Gastroesophageal sphincter (tissue), 3 donors: ENCODE measurements around the gene PIGR.

ENCODE experiments used
- POLR2A ChIP-seq, 2 donors: fragments of 450-650 bp; IDR thresholded peaks; one replicate each; pipeline ENCODE4 v1.6.1; 2017; ENCODE audit warnings: antibody characterized with exemption in 2 of 2, mild to moderate bottlenecking in 2 of 2, moderate library complexity in 1 of 2
- TF ChIP-seq, protein P1 (sequence below), 4 experiments: fragments of 200-600 bp in 2 of 4; fragments of 450-650 bp in 2 of 4; sonication (generic) in 1 of 4; IDR thresholded peaks; one replicate each; pipeline ENCODE4 v1.5.1; 2017 to 2019; ENCODE audit warnings: antibody characterized with exemption in 4 of 4, mild to moderate bottlenecking in 2 of 4, moderate library complexity in 2 of 4

DNA sequence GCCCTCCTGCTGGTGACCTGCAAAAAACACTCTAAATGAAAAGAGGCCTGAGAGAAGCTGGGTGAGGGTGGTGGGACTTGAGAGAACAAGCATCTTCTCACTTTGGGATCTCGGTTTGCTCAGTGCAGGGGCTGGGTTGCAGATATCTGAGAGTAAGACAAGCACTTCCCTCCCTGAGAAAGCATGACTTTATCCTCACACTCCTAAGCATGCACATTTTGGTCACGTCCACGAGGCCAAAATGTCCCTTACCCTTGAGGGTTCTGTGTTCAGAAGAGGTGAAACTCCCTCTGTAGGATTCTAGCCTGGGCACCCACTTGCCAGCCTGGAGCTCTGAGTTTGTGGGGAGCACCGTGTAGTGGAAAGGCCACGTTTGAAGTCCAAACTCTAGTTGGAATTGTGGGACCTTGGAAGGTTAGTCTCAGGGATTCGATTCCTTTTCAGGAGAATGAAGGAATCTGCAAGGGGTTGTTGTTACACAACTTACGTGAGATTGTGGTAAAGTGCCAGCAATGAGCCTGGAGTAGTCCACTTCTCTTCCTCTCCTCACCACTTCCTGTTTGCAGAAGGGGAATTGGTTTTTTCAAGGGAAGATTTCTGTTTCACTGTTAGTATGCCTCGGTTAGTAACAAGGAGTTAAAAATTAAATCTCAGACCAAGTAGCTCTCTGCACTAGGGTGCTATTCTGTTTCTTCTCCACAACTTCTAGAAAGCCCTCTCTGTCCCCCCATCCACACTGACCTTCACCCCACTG, 21.0 kb upstream of the PIGR start:
- TF ChIP-seq POLR2A (IDR thresholded peaks at IDR 0.05): no peak
- TF ChIP-seq, protein P1, sequence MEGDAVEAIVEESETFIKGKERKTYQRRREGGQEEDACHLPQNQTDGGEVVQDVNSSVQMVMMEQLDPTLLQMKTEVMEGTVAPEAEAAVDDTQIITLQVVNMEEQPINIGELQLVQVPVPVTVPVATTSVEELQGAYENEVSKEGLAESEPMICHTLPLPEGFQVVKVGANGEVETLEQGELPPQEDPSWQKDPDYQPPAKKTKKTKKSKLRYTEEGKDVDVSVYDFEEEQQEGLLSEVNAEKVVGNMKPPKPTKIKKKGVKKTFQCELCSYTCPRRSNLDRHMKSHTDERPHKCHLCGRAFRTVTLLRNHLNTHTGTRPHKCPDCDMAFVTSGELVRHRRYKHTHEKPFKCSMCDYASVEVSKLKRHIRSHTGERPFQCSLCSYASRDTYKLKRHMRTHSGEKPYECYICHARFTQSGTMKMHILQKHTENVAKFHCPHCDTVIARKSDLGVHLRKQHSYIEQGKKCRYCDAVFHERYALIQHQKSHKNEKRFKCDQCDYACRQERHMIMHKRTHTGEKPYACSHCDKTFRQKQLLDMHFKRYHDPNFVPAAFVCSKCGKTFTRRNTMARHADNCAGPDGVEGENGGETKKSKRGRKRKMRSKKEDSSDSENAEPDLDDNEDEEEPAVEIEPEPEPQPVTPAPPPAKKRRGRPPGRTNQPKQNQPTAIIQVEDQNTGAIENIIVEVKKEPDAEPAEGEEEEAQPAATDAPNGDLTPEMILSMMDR (IDR thresholded peaks at IDR 0.05): no peak
